CD14-positive monocyte (primary cell): ENCODE measurements around the gene MON2. TPM values are rescaled to one million over a fixed set of nuclear protein-coding genes. Genes with fewer than 3 reads are reported as not detected.

Source experiments
- DNase-seq, 3 donors: peaks; one replicate each; pipeline ENCODE4 v3.0.0-alpha.2; 2011 to 2022
- H2AFZ ChIP-seq: 2 replicates; pipeline ENCODE4 v1.6.0; 2012; ENCODE audit warnings: mild to moderate bottlenecking, low read depth, low read length, inconsistent platforms; ENCODE audit not compliant: insufficient read depth, poor library complexity, severe bottlenecking
- H3K27ac ChIP-seq, 2 donors: 1 replicate in 1 of 2; 2 replicates in 1 of 2; pipeline ENCODE4 v1.5.1; 2012 to 2013; ENCODE audit warnings: low read length in 2 of 2, control low read depth in 1 of 2, inconsistent platforms in 1 of 2, low read depth in 1 of 2, mild to moderate bottlenecking in 1 of 2
- H3K27me3 ChIP-seq, 2 donors: one replicate each; pipeline versions ENCODE4 v1.6.0 to v1.6.1; 2011 to 2013; ENCODE audit warnings: low read length in 2 of 2; ENCODE audit not compliant: control insufficient read depth in 2 of 2, insufficient read depth in 2 of 2
- H3K36me3 ChIP-seq, 2 donors: replicated peaks in 1 of 2; 1 replicate in 1 of 2; 2 replicates in 1 of 2; pipeline versions ENCODE4 v1.5.1 to v1.6.1; 2012 to 2013; ENCODE audit warnings: low read length in 2 of 2, control low read depth in 1 of 2, inconsistent platforms in 1 of 2, mild to moderate bottlenecking in 1 of 2; ENCODE audit not compliant: insufficient read depth in 2 of 2, control insufficient read depth in 1 of 2
- H3K4me1 ChIP-seq, 2 donors: 1 replicate in 1 of 2; 2 replicates in 1 of 2; pipeline versions ENCODE4 v1.5.1 to v1.6.1; 2012 to 2013; ENCODE audit warnings: low read length in 2 of 2, control low read depth in 1 of 2, inconsistent platforms in 1 of 2, mild to moderate bottlenecking in 1 of 2, moderate library complexity in 1 of 2; ENCODE audit not compliant: insufficient read depth in 2 of 2, control insufficient read depth in 1 of 2
- H3K4me2 ChIP-seq: replicated peaks from 2 replicates; pipeline ENCODE3; 2012; ENCODE audit warnings: low read length, moderate library complexity, mild to moderate bottlenecking; ENCODE audit not compliant: poor library complexity, severe bottlenecking; ENCODE audit errors: extremely low read depth
- H3K4me3 ChIP-seq, 3 experiments: fragments of 200-600 bp in 1 of 3; sonication (generic) in 1 of 3; replicated peaks in 1 of 3; 1 replicate in 2 of 3; 2 replicates in 1 of 3; pipeline ENCODE4 v1.5.1; 2011 to 2013; ENCODE audit warnings: low read length in 3 of 3, mild to moderate bottlenecking in 3 of 3, control low read depth in 2 of 3, low read depth in 2 of 3, inconsistent platforms in 1 of 3, moderate library complexity in 1 of 3
- H3K79me2 ChIP-seq: 2 replicates; pipeline ENCODE4 v1.6.0; 2012; ENCODE audit warnings: mild to moderate bottlenecking, control low read depth, inconsistent platforms, low read length, moderate library complexity; ENCODE audit not compliant: insufficient read depth
- H3K9ac ChIP-seq: 2 replicates; pipeline ENCODE4 v1.6.0; 2017; ENCODE audit warnings: low read length, mild to moderate bottlenecking; ENCODE audit not compliant: insufficient read depth, poor library complexity, severe bottlenecking
- H3K9me3 ChIP-seq, 2 donors: replicated peaks in 1 of 2; 1 replicate in 1 of 2; 2 replicates in 1 of 2; pipeline versions ENCODE4 v1.5.1 to v1.6.1; 2012 to 2013; ENCODE audit warnings: low read length in 2 of 2, control low read depth in 1 of 2; ENCODE audit not compliant: control insufficient read depth in 1 of 2, insufficient read depth in 1 of 2
- H4K20me1 ChIP-seq: 2 replicates; pipeline ENCODE4 v1.6.0; 2012; ENCODE audit warnings: mild to moderate bottlenecking, low read length, control low read depth, moderate library complexity; ENCODE audit not compliant: insufficient read depth
- H3K27ac Mint-ChIP-seq, 7 donors: one replicate each; pipeline ENCODE4 v1.8.0; 2020; ENCODE audit warnings: mild to moderate bottlenecking in 7 of 7, mixed read lengths in 7 of 7, moderate library complexity in 6 of 7, inconsistent platforms in 2 of 7
- H3K27me3 Mint-ChIP-seq, 3 donors: one replicate each; pipeline ENCODE4 v1.8.0; 2021 to 2022; ENCODE audit warnings: low read depth in 3 of 3, mild to moderate bottlenecking in 3 of 3, mixed read lengths in 3 of 3, moderate library complexity in 3 of 3, inconsistent platforms in 1 of 3
- H3K36me3 Mint-ChIP-seq, 2 donors: one replicate each; pipeline ENCODE4 v1.8.0; 2020; ENCODE audit warnings: mixed read lengths in 2 of 2, inconsistent platforms in 1 of 2, mild to moderate bottlenecking in 1 of 2
- H3K4me1 Mint-ChIP-seq: one replicate; pipeline ENCODE4 v1.8.0; 2020; ENCODE audit warnings: mild to moderate bottlenecking, mixed read lengths
- H3K4me3 Mint-ChIP-seq, 2 donors: one replicate each; pipeline ENCODE4 v1.8.0; 2020; ENCODE audit warnings: mild to moderate bottlenecking in 2 of 2, mixed read lengths in 2 of 2, moderate library complexity in 1 of 2
- H3K9me3 Mint-ChIP-seq, 7 donors: one replicate each; pipeline ENCODE4 v1.8.0; 2020 to 2022; ENCODE audit warnings: mixed read lengths in 7 of 7, mild to moderate bottlenecking in 6 of 7, moderate library complexity in 6 of 7, inconsistent platforms in 2 of 7
- WGBS: methylation state at CpG from one replicate; pipeline ENCODE4 v1.1.5; 2013; ENCODE audit warnings: missing lambda C conversion rate; ENCODE audit not compliant: insufficient coverage; 5-methylcytosine and 5-hydroxymethylcytosine counted together
- intact Hi-C, 2 donors: fragments of 100-400 bp; cut with micrococcal nuclease; formaldehyde crosslinking; loops; one replicate each; pipeline versions ENCODE4 v1.15.0 to v1.15.1; 2023
- polyA plus RNA-seq, 3 donors: library from polyadenylated mRNA; depleted of rRNA in 1 of 3; unstranded in 2 of 3; stranded (reverse) in 1 of 3; fragments of 300-500 nt in 2 of 3; fragments of >200 nt in 1 of 3; fragmentation: Illumina TruSeq in 2 of 3; gene quantifications; 1 replicate in 2 of 3; 2 replicates in 1 of 3; pipeline ENCODE4 v1.2.3, GENCODE V29; 2012 to 2021
- TF ChIP-seq, protein P1 (sequence below): fragments of 200-600 bp; IDR thresholded peaks from one replicate; pipeline ENCODE4 v1.8.0; 2022; ENCODE audit warnings: antibody characterized with exemption, mild to moderate bottlenecking

MON2 gene
- polyA plus RNA-seq, 3 donors: 6.8 to 17.0 (median 9.6) TPM

DNA sequence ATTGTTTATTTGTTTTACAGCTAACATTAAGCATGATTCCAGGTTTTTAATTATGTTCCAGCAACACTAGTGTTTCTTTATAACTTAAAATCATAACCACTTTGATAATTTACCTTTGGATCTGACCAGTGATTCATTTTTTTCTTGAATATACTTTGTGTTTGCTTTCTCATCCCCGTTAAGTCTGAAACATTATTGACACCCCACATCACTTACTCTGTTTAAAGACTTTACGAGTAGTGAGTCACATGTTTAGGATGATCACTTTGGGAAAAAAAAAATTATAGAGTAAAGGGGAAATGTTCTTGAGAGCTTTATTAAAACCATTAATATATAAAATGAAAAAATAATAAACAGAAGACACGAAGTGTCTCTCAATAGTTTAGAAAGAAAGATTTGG lies 132.2 kb downstream of the MON2 start:
- H3K27me3 Mint-ChIP-seq: no peaks in the 10 kb centered on the region
- TF ChIP-seq, protein P1, sequence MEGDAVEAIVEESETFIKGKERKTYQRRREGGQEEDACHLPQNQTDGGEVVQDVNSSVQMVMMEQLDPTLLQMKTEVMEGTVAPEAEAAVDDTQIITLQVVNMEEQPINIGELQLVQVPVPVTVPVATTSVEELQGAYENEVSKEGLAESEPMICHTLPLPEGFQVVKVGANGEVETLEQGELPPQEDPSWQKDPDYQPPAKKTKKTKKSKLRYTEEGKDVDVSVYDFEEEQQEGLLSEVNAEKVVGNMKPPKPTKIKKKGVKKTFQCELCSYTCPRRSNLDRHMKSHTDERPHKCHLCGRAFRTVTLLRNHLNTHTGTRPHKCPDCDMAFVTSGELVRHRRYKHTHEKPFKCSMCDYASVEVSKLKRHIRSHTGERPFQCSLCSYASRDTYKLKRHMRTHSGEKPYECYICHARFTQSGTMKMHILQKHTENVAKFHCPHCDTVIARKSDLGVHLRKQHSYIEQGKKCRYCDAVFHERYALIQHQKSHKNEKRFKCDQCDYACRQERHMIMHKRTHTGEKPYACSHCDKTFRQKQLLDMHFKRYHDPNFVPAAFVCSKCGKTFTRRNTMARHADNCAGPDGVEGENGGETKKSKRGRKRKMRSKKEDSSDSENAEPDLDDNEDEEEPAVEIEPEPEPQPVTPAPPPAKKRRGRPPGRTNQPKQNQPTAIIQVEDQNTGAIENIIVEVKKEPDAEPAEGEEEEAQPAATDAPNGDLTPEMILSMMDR: no peak
- Histone ChIP-seq H3K79me2 (peaks cover 5% of the 10 kb centered on the region), H3K4me3 (no peak overlapping the region), H4K20me1 (no peaks in the 10 kb centered on the region), H3K9me3 (no peaks in the 10 kb centered on the region), H3K27ac (no peak overlapping the region), H3K4me2 (no peak overlapping the region), H3K36me3 (peaks cover 0 to 3% of the 10 kb centered on the region in 2 donors), H2AFZ (no peak overlapping the region), H3K9ac (no peak overlapping the region), H3K27me3 (no peaks in the 10 kb centered on the region), H3K4me1 (peaks cover 5 to 11% of the 10 kb centered on the region in 2 donors)
- no peak for DNase-seq
- intact Hi-C loops: no loop called here
- no peak overlapping the region for H3K4me3 Mint-ChIP-seq
- peaks cover 3 to 7% of the 10 kb centered on the region in 2 donors for H3K36me3 Mint-ChIP-seq
- WGBS: no CpG with 5 or more reads among the region's 3 CpGs
- H3K27ac Mint-ChIP-seq: no peak overlapping the region
- peaks cover 8% of the 10 kb centered on the region for H3K4me1 Mint-ChIP-seq
- H3K9me3 Mint-ChIP-seq: no peaks in the 10 kb centered on the region

DNA sequence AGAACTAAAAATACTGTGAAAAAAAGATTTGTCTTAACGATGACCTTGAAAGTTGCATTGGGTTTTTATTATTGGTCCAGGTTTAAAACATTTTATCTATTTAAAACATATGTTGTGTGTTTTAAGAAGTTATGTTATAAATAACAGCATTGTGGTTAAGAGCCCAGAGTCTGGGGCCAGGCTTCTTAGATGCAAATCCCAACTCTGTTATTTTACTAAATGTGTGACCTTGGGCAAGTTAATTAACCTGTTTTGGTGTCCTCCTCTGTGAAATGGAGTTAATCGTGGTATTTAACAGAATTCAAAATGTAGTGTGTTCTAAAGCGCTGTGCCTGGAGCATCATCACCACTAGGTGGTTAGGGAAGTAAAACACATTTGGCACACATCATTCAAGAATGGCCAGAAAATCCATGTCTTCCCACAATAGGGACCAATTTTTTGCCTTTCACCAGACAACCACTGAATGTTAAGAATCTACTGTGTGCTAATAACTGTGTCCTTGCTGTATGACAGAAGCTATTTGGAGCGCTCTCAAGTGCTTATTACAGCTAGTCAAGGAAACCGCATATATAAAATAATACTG lies 133.3 kb downstream of the MON2 start:
- Mint-ChIP-seq H3K4me1 (peaks cover 18% of the 10 kb centered on the region), H3K27me3 (no peaks in the 10 kb centered on the region), H3K27ac (no peak overlapping the region), H3K36me3 (peaks cover 3 to 7% of the 10 kb centered on the region in 2 donors), H3K9me3 (no peaks in the 10 kb centered on the region), H3K4me3 (no peak overlapping the region)
- peaks cover 16% of the 10 kb centered on the region for H3K79me2 ChIP-seq
- H3K4me2 ChIP-seq: no peak overlapping the region
- H3K4me3 ChIP-seq: no peak overlapping the region
- no peak overlapping the region for H3K27ac ChIP-seq
- no peak overlapping the region for H3K9ac ChIP-seq
- peaks cover 0 to 3% of the 10 kb centered on the region in 2 donors for H3K36me3 ChIP-seq
- peaks cover 12 to 22% of the 10 kb centered on the region in 2 donors for H3K4me1 ChIP-seq
- H3K9me3 ChIP-seq: no peaks in the 10 kb centered on the region
- DNase-seq: no peak
- intact Hi-C loops: loop anchor here in 1 of 2 donors (5.0 kb wide), 3 partner anchors 132 to 388 kb away; no protein-coding TSS in a partner anchor
- no CpG with 5 or more reads among the region's 5 CpGs for WGBS
- no peaks in the 10 kb centered on the region for H3K27me3 ChIP-seq
- no peaks in the 10 kb centered on the region for H4K20me1 ChIP-seq
- no peak overlapping the region for H2AFZ ChIP-seq
- TF ChIP-seq, protein P1: no peak
